ENCODE data around the gene TRAPPC3. TPM values are rescaled to one million over a fixed set of nuclear protein-coding genes. Genes with fewer than 3 reads are reported as not detected.

TRAPPC3 gene
- total RNA-seq, 2 experiments from 2014 or later = 50.3 to 60.4 TPM

- no peaks in the 10 kb centered on the region for H3K9me2 ChIP-seq (ENCODE audit: insufficient read depth, low read length)
- H4K20me1 ChIP-seq (ENCODE audit: insufficient read depth, low read length) = no peaks in the 10 kb centered on the region
- intact Hi-C loops (cut with micrococcal nuclease; ENCODE audit: unreplicated experiment) = no loop called here
- no peak overlapping the region for H3K4me3 ChIP-seq (ENCODE audit: low read depth, low read length, poor library complexity, severe bottlenecking)
- peaks cover 87% of the 10 kb centered on the region for H3K36me3 ChIP-seq (ENCODE audit: insufficient read depth, low read length)
- TF ChIP-seq, protein P1, sequence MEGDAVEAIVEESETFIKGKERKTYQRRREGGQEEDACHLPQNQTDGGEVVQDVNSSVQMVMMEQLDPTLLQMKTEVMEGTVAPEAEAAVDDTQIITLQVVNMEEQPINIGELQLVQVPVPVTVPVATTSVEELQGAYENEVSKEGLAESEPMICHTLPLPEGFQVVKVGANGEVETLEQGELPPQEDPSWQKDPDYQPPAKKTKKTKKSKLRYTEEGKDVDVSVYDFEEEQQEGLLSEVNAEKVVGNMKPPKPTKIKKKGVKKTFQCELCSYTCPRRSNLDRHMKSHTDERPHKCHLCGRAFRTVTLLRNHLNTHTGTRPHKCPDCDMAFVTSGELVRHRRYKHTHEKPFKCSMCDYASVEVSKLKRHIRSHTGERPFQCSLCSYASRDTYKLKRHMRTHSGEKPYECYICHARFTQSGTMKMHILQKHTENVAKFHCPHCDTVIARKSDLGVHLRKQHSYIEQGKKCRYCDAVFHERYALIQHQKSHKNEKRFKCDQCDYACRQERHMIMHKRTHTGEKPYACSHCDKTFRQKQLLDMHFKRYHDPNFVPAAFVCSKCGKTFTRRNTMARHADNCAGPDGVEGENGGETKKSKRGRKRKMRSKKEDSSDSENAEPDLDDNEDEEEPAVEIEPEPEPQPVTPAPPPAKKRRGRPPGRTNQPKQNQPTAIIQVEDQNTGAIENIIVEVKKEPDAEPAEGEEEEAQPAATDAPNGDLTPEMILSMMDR (conservative IDR thresholded peaks at IDR 0.05; ENCODE audit: low read length) = no peak
- TF ChIP-seq EZH2phosphoT487 (IDR thresholded peaks at IDR 0.05; ENCODE audit: borderline replicate concordance, low read depth, low read length) = no peak
- no peaks in the 10 kb centered on the region for H3K9me3 ChIP-seq (ENCODE audit: low read length)
- no peak overlapping the region for H3K27ac ChIP-seq (ENCODE audit: low read depth, low read length, poor library complexity, severe bottlenecking)
- H3K79me2 ChIP-seq (ENCODE audit: insufficient read depth, low read depth, low read length) = no peaks in the 10 kb centered on the region
- H2AFZ ChIP-seq (ENCODE audit: low read length) = no peak overlapping the region
- POLR2A ChIA-PET = no interaction called here
- no peak for DNase-seq (ENCODE audit: low spot score)
- H3K4me2 ChIP-seq (ENCODE audit: low read length) = no peak overlapping the region
- CTCF ChIA-PET (ENCODE audit: unreplicated experiment) = no interaction called here
- no TSS peak for BruUV-seq (replicated peaks)
- peaks cover 17% of the 10 kb centered on the region for H3K4me1 ChIP-seq (ENCODE audit: insufficient read depth, low read length, poor library complexity, severe bottlenecking)
Observed at GRCh38 chr1:36177589-36178431, 28.5 kb upstream of the TRAPPC3 start.

DNA sequence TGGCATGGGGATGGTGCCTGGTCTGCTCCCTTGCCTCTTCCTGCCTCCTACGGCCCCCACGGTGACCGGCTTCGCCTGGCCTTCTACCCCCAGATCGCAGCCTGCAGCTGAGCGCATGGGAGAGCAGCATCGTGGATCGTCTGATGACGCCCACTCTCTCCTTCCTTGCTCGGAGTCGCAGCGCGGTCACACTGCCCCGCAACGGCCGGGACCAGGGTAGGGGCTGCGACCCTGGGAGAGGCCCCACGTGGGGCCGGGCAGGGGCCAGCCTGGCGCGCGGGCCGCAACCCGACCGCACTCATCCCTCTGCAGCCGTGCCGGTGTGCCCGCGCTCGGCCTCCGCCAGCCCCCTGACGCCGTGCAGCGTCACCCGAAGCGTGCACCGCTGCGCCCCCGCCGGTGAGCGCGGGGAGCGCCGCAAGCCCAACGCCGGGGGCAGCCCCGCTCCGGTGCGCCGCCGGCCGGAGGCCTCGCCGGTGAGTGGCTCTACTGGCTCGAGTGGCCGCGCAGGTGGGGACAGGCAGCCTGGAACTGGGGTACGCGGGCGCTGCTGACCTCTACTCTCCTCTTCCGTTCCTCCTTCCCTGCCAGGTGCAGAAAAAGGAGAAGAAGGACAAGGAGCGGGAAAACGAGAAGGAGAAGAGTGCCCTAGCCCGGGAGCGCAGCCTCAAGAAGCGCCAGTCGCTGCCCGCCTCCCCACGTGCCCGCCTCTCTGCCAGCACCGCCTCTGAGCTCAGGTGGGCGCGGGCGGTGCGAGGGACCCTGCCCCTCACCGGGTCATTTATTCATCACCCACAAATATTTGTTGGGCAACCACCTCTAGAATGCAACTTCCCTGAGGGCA is 27.0 kb upstream of the TRAPPC3 start:
- peaks cover 17% of the 10 kb centered on the region for H3K4me1 ChIP-seq (ENCODE audit: insufficient read depth, low read length, poor library complexity, severe bottlenecking)
- no peaks in the 10 kb centered on the region for H3K9me3 ChIP-seq (ENCODE audit: low read length)
- no peaks in the 10 kb centered on the region for H3K79me2 ChIP-seq (ENCODE audit: insufficient read depth, low read depth, low read length)
- ChIA-PET CTCF (ENCODE audit: unreplicated experiment) (no interaction called here), POLR2A (interaction anchor here (1.2 kb wide), 1 partner anchor 47 kb away, joined by 3 read pairs; no protein-coding TSS in a partner anchor)
- no peak overlapping the region for H3K4me2 ChIP-seq (ENCODE audit: low read length)
- DNase-seq (ENCODE audit: low spot score) = no peak
- H3K36me3 ChIP-seq (ENCODE audit: insufficient read depth, low read length) = peaks cover 95% of the 10 kb centered on the region
- intact Hi-C loops (cut with micrococcal nuclease; ENCODE audit: unreplicated experiment) = no loop called here
- no peaks in the 10 kb centered on the region for H3K9me2 ChIP-seq (ENCODE audit: insufficient read depth, low read length)
- H3K4me3 ChIP-seq (ENCODE audit: low read depth, low read length, poor library complexity, severe bottlenecking) = no peak overlapping the region
- no TSS peak for BruUV-seq (replicated peaks)
- H3K27ac ChIP-seq (ENCODE audit: low read depth, low read length, poor library complexity, severe bottlenecking) = no peak overlapping the region
- no peak for TF ChIP-seq EZH2phosphoT487 (IDR thresholded peaks at IDR 0.05; ENCODE audit: borderline replicate concordance, low read depth, low read length)
- TF ChIP-seq, protein P1 (conservative IDR thresholded peaks at IDR 0.05; ENCODE audit: low read length) = no peak
- H4K20me1 ChIP-seq (ENCODE audit: insufficient read depth, low read length) = no peaks in the 10 kb centered on the region
- H2AFZ ChIP-seq (ENCODE audit: low read length) = no peak overlapping the region
